Measurements from ENCODE around the gene CCDC188.
A peak's percentile ranks its signal among the peaks of the same experiment; 100 is the strongest.

The CCDC188 gene

DNA sequence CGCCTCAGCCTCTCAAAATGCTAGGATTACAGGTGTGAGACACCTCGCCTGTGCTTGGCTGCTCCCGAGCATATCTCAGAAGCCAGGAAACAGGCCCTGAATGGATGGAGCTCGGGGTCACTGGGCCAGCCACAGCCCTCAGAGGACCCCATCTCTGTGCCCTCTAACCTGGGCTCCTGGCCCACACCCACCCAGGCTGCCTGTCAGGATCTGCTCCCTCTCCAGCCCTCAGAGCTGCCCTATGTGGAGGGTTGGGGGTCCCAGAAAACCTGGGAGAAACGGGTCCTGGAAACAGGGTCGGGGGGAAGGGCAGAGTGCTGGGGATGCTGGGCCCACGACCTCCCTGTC is 5.2 kb upstream of the CCDC188 start:
- ChIA-PET POLR2A (no interaction called here), CTCF (interaction anchor here (1.0 to 5.6 kb wide), 6 partner anchors 16 to 136 kb away, joined by 5 to 89 read pairs (median 20); no protein-coding TSS in a partner anchor)
- TF ChIP-seq, protein P1, sequence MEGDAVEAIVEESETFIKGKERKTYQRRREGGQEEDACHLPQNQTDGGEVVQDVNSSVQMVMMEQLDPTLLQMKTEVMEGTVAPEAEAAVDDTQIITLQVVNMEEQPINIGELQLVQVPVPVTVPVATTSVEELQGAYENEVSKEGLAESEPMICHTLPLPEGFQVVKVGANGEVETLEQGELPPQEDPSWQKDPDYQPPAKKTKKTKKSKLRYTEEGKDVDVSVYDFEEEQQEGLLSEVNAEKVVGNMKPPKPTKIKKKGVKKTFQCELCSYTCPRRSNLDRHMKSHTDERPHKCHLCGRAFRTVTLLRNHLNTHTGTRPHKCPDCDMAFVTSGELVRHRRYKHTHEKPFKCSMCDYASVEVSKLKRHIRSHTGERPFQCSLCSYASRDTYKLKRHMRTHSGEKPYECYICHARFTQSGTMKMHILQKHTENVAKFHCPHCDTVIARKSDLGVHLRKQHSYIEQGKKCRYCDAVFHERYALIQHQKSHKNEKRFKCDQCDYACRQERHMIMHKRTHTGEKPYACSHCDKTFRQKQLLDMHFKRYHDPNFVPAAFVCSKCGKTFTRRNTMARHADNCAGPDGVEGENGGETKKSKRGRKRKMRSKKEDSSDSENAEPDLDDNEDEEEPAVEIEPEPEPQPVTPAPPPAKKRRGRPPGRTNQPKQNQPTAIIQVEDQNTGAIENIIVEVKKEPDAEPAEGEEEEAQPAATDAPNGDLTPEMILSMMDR (IDR thresholded peaks at IDR 0.05; ENCODE audit: insufficient read depth, low read length, missing control alignments): no peak
- no peak for DNase-seq (ENCODE audit: low read depth, low spot score)
- no peak overlapping the region for H3K4me3 ChIP-seq (ENCODE audit: low read depth, low read length)

DNA sequence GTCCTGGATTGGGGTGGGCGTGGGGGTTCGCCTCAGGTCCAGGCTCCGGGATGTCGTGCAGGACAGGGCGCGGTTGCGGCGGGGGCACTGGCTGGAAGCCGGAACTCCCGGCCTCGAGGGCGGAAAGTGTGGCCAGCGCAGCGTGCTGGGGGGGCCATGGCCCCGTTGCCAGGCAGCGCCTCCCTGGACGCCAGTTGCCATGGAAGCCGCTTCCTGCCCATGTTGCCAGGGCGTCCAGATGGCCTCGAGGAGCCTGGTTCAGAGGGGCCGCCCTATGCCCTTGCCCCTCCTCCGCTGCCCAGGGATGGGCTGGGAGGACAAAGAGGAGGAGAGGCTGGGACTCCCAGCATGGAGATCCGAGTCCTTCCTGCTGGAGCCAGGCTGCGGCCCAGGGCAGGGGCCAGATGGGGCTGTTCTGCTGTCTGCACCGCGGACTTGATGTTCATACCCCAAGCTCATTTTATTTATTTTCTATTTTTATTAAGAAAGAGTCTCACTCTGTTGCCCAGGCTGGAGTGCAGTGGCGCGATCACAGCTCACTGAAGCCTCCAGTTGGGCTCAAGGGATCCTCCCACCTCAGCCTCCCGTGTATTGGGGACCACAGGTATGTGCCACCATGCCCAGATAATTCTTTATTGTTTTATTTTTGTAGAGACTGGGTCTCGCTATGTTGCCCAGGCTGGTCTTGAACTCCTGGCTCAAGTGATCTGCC is 4.6 kb upstream of the CCDC188 start:
- no peak for DNase-seq (ENCODE audit: low read depth, low spot score)
- ChIA-PET POLR2A (no interaction called here), CTCF (interaction anchor here (0.7 to 5.6 kb wide), 5 partner anchors 114 to 308 kb away, joined by 3 to 89 read pairs (median 26); no protein-coding TSS in a partner anchor)
- H3K4me3 ChIP-seq (ENCODE audit: low read depth, low read length): peak overlapping the region; percentile 43
- TF ChIP-seq, protein P1 (IDR thresholded peaks at IDR 0.05; ENCODE audit: insufficient read depth, low read length, missing control alignments): no peak

DNA sequence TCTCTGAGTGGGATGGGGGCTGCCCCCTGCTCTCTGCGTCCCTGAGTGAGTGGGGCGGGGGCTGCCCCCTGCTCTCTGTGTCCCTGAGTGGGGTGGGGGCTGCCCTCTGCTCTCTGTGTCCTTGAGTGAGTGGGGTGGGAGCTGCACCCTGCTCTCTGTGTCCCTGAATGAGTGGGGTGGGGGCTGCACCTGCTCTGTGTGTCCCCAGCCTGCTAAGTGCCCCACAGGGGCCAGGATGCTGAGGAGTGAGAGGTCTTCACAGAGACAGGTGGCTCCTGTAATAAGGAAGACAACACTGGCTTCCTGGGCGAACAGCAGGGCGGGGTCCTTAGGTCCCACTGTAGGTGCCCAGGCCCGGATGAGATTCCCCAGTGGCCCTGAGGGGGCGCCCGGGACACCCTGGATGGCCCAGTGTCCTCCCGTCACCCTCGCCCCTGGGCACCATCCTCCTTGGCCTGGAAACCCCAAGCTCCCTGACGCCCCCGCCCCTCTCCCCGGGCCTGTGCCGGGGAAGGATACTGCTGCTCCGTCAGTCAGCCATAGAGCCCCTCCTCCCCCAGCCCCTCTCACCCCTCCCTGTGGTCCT is 3.8 kb upstream of the CCDC188 start:
- peak overlapping the region; percentile 43 for H3K4me3 ChIP-seq (ENCODE audit: low read depth, low read length)
- ChIA-PET CTCF (interaction anchor here (1.3 to 5.6 kb wide), 2 partner anchors 10 to 129 kb away, joined by 5 to 89 read pairs; no protein-coding TSS in a partner anchor), POLR2A (no interaction called here)
- no peak for DNase-seq (ENCODE audit: low read depth, low spot score)
- TF ChIP-seq, protein P1 (IDR thresholded peaks at IDR 0.05; ENCODE audit: insufficient read depth, low read length, missing control alignments): no peak

DNA sequence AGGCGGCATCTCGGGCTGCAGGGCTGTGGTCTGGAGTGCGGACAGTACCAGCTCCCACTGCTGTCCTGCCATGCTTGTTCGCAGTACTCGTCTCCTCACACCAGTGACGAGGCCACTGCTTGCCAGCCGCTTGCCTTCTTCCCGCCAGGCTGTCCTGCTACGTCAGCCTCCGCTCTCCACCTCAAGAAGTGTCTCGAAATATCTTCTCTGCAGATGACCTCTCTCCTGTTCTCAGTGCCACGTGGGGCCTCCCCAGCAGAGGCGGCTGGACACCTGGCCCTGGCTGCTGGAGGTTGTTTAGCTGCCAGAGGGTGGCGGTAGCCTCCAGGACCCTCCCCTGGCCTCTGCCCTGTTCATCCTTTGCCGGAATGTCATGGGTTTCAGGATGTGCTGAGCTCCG is 3.1 kb upstream of the CCDC188 start:
- CTCF ChIA-PET: interaction anchor here (1.2 to 5.6 kb wide), 5 partner anchors 9 to 303 kb away, joined by 3 to 89 read pairs (median 4); no protein-coding TSS in a partner anchor
- no peak overlapping the region for H3K4me3 ChIP-seq (ENCODE audit: low read depth, low read length)
- POLR2A ChIA-PET: no interaction called here
- TF ChIP-seq, protein P1 (IDR thresholded peaks at IDR 0.05; ENCODE audit: insufficient read depth, low read length, missing control alignments): no peak
- no peak for DNase-seq (ENCODE audit: low read depth, low spot score)

DNA sequence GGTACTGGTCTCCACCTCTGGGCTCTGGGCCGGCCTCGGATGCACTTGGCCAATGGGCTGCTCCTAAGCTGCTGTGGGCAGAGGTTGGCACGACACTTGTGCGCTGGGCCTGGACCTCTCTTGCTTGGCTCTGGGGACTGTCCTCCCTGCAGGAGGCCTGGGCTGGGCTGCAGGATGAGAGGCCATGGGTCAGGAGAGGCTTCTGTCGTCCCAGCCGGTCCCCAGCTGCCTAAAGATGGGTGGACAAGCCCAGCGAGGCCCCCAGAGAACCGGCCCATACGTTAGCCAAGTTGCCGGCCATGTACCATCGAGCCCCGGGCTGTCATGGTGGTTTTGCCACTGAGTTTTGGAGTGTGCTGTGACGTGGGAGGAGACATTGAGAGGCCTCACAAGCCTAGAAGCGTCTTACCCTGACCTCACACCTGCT is 1.6 kb upstream of the CCDC188 start:
- CTCF ChIA-PET: no interaction called here

DNA sequence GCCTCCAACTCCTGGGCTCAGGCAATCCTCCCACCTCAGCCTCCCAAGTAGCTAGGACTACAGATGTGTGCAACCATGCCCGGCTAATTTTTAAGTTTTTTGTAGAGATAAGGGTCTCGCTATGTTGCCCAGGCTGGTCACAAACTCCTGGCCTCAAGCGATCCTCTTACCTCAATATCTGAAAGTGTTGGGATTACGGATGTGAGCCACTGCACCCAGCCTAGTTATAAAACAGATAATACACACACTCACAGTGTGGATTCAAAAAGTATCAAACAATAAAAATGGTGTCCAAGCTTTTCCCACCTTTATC is 377 bp upstream of the CCDC188 start:
- no peak for DNase-seq (ENCODE audit: low read depth, low spot score)
- CTCF ChIA-PET: interaction anchor here (1.1 kb wide), 1 partner anchor 14 kb away, joined by 3 read pairs; no protein-coding TSS in a partner anchor
- TF ChIP-seq, protein P1 (IDR thresholded peaks at IDR 0.05; ENCODE audit: insufficient read depth, low read length, missing control alignments): no peak
- POLR2A ChIA-PET: no interaction called here
- no peak overlapping the region for H3K4me3 ChIP-seq (ENCODE audit: low read depth, low read length)

More for the DNA sequence above, 1.6 kb upstream of the CCDC188 start:
- POLR2A ChIA-PET: no interaction called here
- TF ChIP-seq, protein P1 (IDR thresholded peaks at IDR 0.05; ENCODE audit: insufficient read depth, low read length, missing control alignments): no peak
- no peak overlapping the region for H3K4me3 ChIP-seq (ENCODE audit: low read depth, low read length)
- no peak for DNase-seq (ENCODE audit: low read depth, low spot score)

All from AG04449 (cell line).